Trophoblast cell (in vitro differentiated cells and primary cell): ENCODE results near the gene SERF2.
"Not testable (repeated sequence)": the region's sequence is repeated elsewhere in the genome, so short reads cannot be mapped to it uniquely, and the experiment has no call there.

Experiments
- DNase-seq, 2 donors: peaks; one replicate each; pipeline ENCODE4 v3.0.0-alpha.2; 2016
- H2AFZ ChIP-seq: 2 replicates; pipeline ENCODE4 v1.6.1; 2013; ENCODE audit warnings: low read length, moderate library complexity, mild to moderate bottlenecking; ENCODE audit not compliant: insufficient read depth, poor library complexity
- H2AK5ac ChIP-seq: 2 replicates; pipeline ENCODE4 v1.6.1; 2013; ENCODE audit warnings: mild to moderate bottlenecking, low read length
- H2BK120ac ChIP-seq: 2 replicates; pipeline ENCODE4 v1.6.1; 2013; ENCODE audit warnings: low read length, mild to moderate bottlenecking, moderate library complexity; ENCODE audit not compliant: insufficient read depth, poor library complexity
- H2BK12ac ChIP-seq: 2 replicates; pipeline ENCODE4 v1.6.1; 2013; ENCODE audit warnings: mild to moderate bottlenecking, low read length, moderate library complexity
- H2BK5ac ChIP-seq: 2 replicates; pipeline ENCODE4 v1.6.1; 2013; ENCODE audit warnings: low read length, low read depth, moderate library complexity, mild to moderate bottlenecking; ENCODE audit not compliant: poor library complexity
- H3K14ac ChIP-seq: 2 replicates; pipeline ENCODE4 v1.6.1; 2013; ENCODE audit warnings: mild to moderate bottlenecking, low read length
- H3K18ac ChIP-seq: 2 replicates; pipeline ENCODE4 v1.6.1; 2013; ENCODE audit warnings: mild to moderate bottlenecking, low read length
- H3K23ac ChIP-seq: 2 replicates; pipeline ENCODE4 v1.6.1; 2013; ENCODE audit warnings: low read length
- H3K27ac ChIP-seq: 2 replicates; pipeline ENCODE4 v1.5.1; 2013; ENCODE audit warnings: low read depth, mild to moderate bottlenecking, inconsistent platforms, low read length, moderate library complexity
- H3K27me3 ChIP-seq: 2 replicates; pipeline ENCODE4 v1.6.1; 2013; ENCODE audit warnings: inconsistent platforms, mild to moderate bottlenecking, low read length, moderate library complexity; ENCODE audit not compliant: insufficient read depth
- H3K36me3 ChIP-seq, 2 experiments: 1 replicate in 1 of 2; 2 replicates in 1 of 2; pipeline ENCODE4 v1.6.1; 2013; ENCODE audit warnings: low read length in 2 of 2, mild to moderate bottlenecking in 2 of 2, moderate library complexity in 1 of 2; ENCODE audit not compliant: insufficient read depth in 2 of 2, control insufficient read depth in 1 of 2
- H3K4ac ChIP-seq: 2 replicates; pipeline ENCODE4 v1.6.1; 2013; ENCODE audit warnings: low read depth, mild to moderate bottlenecking, low read length, moderate library complexity
- H3K4me1 ChIP-seq, 2 experiments: 1 replicate in 1 of 2; 2 replicates in 1 of 2; pipeline ENCODE4 v1.6.1; 2013; ENCODE audit warnings: low read length in 2 of 2, mild to moderate bottlenecking in 2 of 2, moderate library complexity in 1 of 2; ENCODE audit not compliant: insufficient read depth in 2 of 2, control insufficient read depth in 1 of 2
- H3K4me2 ChIP-seq: 2 replicates; pipeline ENCODE4 v1.6.1; 2013; ENCODE audit warnings: inconsistent platforms, mild to moderate bottlenecking, low read length, moderate library complexity
- H3K4me3 ChIP-seq: 2 replicates; pipeline ENCODE4 v1.5.1; 2013; ENCODE audit warnings: mild to moderate bottlenecking, low read depth, low read length, inconsistent platforms
- H3K79me1 ChIP-seq: one replicate; pipeline ENCODE4 v1.6.1; 2013; ENCODE audit warnings: low read length
- H3K79me2 ChIP-seq: 2 replicates; pipeline ENCODE4 v1.6.1; 2013; ENCODE audit warnings: low read length, mild to moderate bottlenecking; ENCODE audit not compliant: control insufficient read depth, insufficient read depth, poor library complexity
- H3K9ac ChIP-seq: 2 replicates; pipeline ENCODE4 v1.6.1; 2013; ENCODE audit warnings: mild to moderate bottlenecking, low read length
- H3K9me3 ChIP-seq: 2 replicates; pipeline ENCODE4 v1.6.1; 2013; ENCODE audit warnings: low read depth, mild to moderate bottlenecking, control low read depth, inconsistent platforms, low read length; ENCODE audit not compliant: insufficient read depth
- H4K12ac ChIP-seq: 2 replicates; pipeline ENCODE4 v1.6.1; 2013; ENCODE audit warnings: low read depth, mild to moderate bottlenecking, low read length, moderate library complexity
- H4K8ac ChIP-seq: 2 replicates; pipeline ENCODE4 v1.6.1; 2013; ENCODE audit warnings: low read depth, mild to moderate bottlenecking, low read length, moderate library complexity
- H4K91ac ChIP-seq: one replicate; pipeline ENCODE4 v1.6.1; 2013; ENCODE audit warnings: low read depth, mild to moderate bottlenecking, low read length, moderate library complexity
- WGBS: extraction: QIAGEN DNeasy Blood & Tissue Kit; methylation state at CpG from one replicate; pipeline ENCODE4 v1.1.7; 2013; ENCODE audit warnings: missing lambda C conversion rate; ENCODE audit not compliant: insufficient read length, insufficient coverage; ENCODE audit errors: extremely low coverage; 5-methylcytosine and 5-hydroxymethylcytosine counted together

The SERF2 gene

GRCh38 chr15:43808435-43808950 lies 16.4 kb downstream of the SERF2 start:
- WGBS = no CpG with 5 or more reads among the region's 5 CpGs
- Histone ChIP-seq H2BK120ac (no peak overlapping the region), H3K27me3 (no peaks in the 10 kb centered on the region), H3K23ac (no peak overlapping the region), H2BK5ac (no peak overlapping the region), H4K8ac (no peak overlapping the region), H3K79me2 (no peaks in the 10 kb centered on the region), H3K18ac (no peak overlapping the region), H3K4me1 (no peaks in the 10 kb centered on the region), H2AK5ac (no peak overlapping the region), H3K9ac (no peak overlapping the region), H3K4me2 (no peak overlapping the region), H4K12ac (no peak overlapping the region), H3K4me3 (no peak overlapping the region), H3K27ac (no peak overlapping the region), H3K4ac (no peak overlapping the region), H2AFZ (no peak overlapping the region), H3K79me1 (no peaks in the 10 kb centered on the region), H2BK12ac (no peak overlapping the region), H3K36me3 (peaks cover 48 to 68% of the 10 kb centered on the region in 2 experiments), H3K9me3 (no peaks in the 10 kb centered on the region), H3K14ac (no peak overlapping the region), H4K91ac (no peak overlapping the region)
- DNase-seq = no peak

- WGBS = no CpG with 5 or more reads among the region's 6 CpGs
- no peak overlapping the region for H2AK5ac ChIP-seq
Measured at GRCh38 chr15:43808960-43809678, 17.0 kb downstream of the SERF2 start.

GRCh38 chr15:43815064-43815463 lies 22.9 kb downstream of the SERF2 start:
- not testable (repeated sequence) for H3K9me3 ChIP-seq, H3K9ac ChIP-seq, H2BK120ac ChIP-seq, H3K79me1 ChIP-seq, H3K4ac ChIP-seq, H3K79me2 ChIP-seq, H4K8ac ChIP-seq, H2BK5ac ChIP-seq, H3K4me3 ChIP-seq, H3K23ac ChIP-seq, H3K4me2 ChIP-seq, H3K4me1 ChIP-seq, H2AFZ ChIP-seq, H3K27me3 ChIP-seq, H2AK5ac ChIP-seq, H4K91ac ChIP-seq, H2BK12ac ChIP-seq, H3K14ac ChIP-seq, DNase-seq, H4K12ac ChIP-seq, H3K27ac ChIP-seq, H3K18ac ChIP-seq
- H3K36me3 ChIP-seq = peaks cover 32 to 54% of the 10 kb centered on the region in 2 experiments
- no CpG with 5 or more reads among the region's 5 CpGs for WGBS

More at GRCh38 chr15:43808960-43809678, 17.0 kb downstream of the SERF2 start:
- H3K4ac ChIP-seq = no peak overlapping the region
- no peaks in the 10 kb centered on the region for H3K9me3 ChIP-seq
- no peaks in the 10 kb centered on the region for H3K4me1 ChIP-seq
- no peaks in the 10 kb centered on the region for H3K79me1 ChIP-seq
- H2AFZ ChIP-seq = no peak overlapping the region
- no peak for DNase-seq
- H3K4me3 ChIP-seq = no peak overlapping the region
- H2BK12ac ChIP-seq = no peak overlapping the region
- no peak overlapping the region for H2BK120ac ChIP-seq
- peaks cover 53 to 71% of the 10 kb centered on the region in 2 experiments for H3K36me3 ChIP-seq
- H2BK5ac ChIP-seq = no peak overlapping the region
- no peak overlapping the region for H3K23ac ChIP-seq
- no peak overlapping the region for H3K18ac ChIP-seq
- no peak overlapping the region for H3K9ac ChIP-seq
- H3K14ac ChIP-seq = no peak overlapping the region
- no peak overlapping the region for H3K27ac ChIP-seq
- H3K79me2 ChIP-seq = no peaks in the 10 kb centered on the region
- H4K91ac ChIP-seq = no peak overlapping the region
- no peak overlapping the region for H4K8ac ChIP-seq
- H4K12ac ChIP-seq = no peak overlapping the region
- no peak overlapping the region for H3K4me2 ChIP-seq
- H3K27me3 ChIP-seq = no peaks in the 10 kb centered on the region

- Histone ChIP-seq H3K9me3 (no peaks in the 10 kb centered on the region), H3K27me3 (no peaks in the 10 kb centered on the region), H3K79me2 (peaks cover 5% of the 10 kb centered on the region), H2BK12ac (no peak overlapping the region), H4K91ac (no peak overlapping the region), H2AK5ac (no peak overlapping the region), H4K12ac (no peak overlapping the region), H3K4me1 (peaks cover 4 to 9% of the 10 kb centered on the region in 2 experiments), H3K14ac (no peak overlapping the region), H3K27ac (no peak overlapping the region), H3K23ac (no peak overlapping the region), H3K4ac (no peak overlapping the region), H3K4me2 (no peak overlapping the region), H2AFZ (no peak overlapping the region), H3K4me3 (no peak overlapping the region), H2BK120ac (no peak overlapping the region), H3K36me3 (peaks cover 5 to 7% of the 10 kb centered on the region in 2 experiments), H3K79me1 (peaks cover 5% of the 10 kb centered on the region), H4K8ac (no peak overlapping the region), H3K9ac (no peak overlapping the region), H3K18ac (no peak overlapping the region), H2BK5ac (no peak overlapping the region)
- DNase-seq = no peak
- WGBS = no CpG with 5 or more reads among the region's 3 CpGs
Measured at GRCh38 chr15:43821505-43821904, 29.4 kb downstream of the SERF2 start.
